ENCODE results near the gene PTPRU.

The PTPRU gene

DNA sequence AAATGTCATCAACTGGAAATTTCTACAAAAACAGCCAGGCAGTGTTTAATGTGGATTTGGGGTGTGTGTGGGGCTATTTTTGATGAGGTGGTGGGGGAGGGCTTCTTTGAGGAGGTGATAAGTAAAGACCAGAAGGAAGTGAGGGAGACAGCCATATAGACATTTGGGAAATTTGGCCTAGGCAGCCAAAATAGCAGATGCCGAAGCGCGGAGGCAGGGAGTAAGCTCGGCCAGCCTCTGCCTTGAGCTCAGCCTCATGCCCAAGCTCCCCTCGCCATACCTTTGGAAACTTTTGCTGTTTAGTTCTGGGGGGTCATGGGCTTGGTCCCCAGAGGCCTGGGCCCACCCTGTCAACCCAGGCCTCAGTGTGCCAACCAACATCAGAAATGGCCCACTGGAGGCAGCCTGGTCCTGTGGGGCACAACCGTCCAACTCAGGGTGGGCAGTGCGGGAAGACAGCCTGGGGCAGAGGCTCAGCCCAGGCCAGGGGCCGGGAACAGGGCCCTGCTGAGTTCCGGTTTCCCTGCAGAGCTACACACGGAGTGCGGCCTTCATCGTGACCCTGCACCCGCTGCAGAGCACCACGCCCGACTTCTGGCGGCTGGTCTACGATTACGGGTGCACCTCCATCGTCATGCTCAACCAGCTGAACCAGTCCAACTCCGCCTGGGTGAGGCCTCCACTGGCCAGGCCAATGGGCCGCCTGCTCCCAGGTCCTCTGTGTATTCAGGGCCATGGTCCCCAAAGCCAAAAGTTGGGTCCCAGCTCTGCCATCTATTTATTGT is 84.0 kb downstream of the PTPRU start:
- DNase-seq: no peak

GRCh38 chr1:29321176-29321575 is 84.9 kb downstream of the PTPRU start:
- DNase-seq: no peak

DNA sequence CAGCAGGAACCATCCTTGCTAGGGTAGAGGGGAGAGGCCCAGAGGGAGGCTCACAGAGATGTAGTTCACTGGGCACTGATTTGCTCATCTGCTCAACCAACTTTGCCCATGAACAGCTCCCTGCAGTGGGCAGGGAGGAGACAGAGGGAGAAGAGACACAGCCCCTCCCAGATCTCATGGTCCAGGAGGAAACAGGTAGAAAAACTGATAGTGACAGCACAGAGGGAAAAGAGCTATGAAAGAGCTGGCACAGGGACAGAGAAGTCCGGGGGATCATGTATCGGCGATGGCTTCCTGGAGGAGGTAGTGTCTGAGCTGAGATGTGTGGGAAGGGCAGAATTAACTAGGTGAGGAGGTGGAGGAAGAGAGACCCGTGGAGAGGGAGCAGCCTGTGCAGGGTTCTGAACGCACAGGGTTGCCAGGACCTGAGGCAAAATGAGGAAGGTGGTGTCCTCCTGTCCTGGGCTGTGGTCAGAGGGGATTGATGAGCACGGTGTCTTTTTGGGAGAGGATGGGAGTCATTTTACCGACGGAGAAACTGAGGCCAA is 85.9 kb downstream of the PTPRU start:
- DNase-seq: no peak

- no peak for DNase-seq
These were observed 86.7 kb downstream of the PTPRU start for GRCh38 chr1:29322861-29323585.

GRCh38 chr1:29323636-29324035 is 87.3 kb downstream of the PTPRU start:
- DNase-seq: no peak

DNA sequence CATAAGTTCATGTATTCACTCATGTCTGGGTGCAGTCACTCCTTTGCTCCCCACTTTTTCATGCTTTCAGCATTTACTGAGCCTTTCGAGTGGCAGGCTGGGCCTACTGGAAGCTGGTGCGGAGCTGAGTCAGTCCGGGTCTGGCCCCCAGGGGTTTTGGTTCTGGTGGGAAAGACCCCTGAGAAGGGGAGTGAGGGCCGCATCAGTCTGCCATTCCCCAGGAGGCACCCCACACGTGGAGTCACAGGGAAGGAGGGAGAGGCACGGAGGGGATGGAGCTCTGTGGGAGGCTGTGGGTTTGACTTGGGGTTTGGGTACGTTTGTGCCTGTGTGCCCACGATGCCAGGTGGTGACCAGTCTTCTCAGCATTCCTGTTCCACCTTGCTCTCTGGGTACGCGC is 87.9 kb downstream of the PTPRU start:
- no peak for DNase-seq

DNA sequence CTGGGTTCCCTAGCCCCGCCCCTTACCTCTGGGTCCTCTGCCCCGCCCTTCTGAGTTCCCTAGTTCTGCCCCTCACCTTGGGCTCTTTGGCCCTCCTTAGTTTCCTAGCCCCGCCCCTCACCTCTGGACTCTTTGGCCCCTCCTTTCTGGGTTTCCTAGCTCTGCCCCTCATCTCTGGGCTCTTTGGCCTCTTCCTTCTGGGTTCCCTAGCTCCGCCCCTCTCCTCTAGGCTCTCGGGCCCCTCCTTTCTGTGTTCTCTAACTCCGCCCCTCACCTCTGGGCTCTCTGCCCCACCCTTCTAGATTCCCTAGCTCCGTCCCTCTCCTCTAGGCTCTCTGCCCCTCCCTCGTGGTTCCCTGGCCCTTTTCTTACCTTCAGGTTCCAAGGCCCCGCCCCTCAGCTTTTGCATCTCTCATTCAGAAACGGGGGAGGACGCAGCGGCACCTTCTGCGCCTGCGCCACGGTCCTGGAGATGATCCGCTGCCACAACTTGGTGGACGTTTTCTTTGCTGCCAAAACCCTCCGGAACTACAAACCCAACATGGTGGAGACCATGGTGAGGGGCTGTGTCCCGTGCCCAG is 88.5 kb downstream of the PTPRU start:
- DNase-seq: no peak

GRCh38 chr1:29325675-29326074 is 89.4 kb downstream of the PTPRU start:
- DNase-seq: no peak

DNA sequence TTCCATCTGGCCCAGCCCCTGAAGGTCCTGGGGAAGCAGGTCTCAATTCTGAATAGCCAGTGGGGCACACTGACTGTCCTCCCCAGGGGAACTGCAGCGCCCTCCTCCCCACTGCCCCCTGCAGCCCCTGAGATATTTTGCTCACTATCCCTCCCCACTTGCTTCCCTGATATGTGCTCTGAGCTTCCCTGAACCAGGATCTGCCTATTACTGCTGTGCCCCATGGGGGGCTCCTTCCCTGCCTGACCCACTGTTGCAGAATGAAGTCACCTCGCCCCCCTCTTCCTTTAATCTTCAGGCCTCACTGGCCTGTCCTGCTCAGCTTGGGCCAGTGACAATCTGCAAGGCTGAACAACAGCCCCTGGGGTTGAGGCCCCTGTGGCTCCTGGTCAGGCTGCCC is 89.8 kb downstream of the PTPRU start:
- no peak for DNase-seq

DNA sequence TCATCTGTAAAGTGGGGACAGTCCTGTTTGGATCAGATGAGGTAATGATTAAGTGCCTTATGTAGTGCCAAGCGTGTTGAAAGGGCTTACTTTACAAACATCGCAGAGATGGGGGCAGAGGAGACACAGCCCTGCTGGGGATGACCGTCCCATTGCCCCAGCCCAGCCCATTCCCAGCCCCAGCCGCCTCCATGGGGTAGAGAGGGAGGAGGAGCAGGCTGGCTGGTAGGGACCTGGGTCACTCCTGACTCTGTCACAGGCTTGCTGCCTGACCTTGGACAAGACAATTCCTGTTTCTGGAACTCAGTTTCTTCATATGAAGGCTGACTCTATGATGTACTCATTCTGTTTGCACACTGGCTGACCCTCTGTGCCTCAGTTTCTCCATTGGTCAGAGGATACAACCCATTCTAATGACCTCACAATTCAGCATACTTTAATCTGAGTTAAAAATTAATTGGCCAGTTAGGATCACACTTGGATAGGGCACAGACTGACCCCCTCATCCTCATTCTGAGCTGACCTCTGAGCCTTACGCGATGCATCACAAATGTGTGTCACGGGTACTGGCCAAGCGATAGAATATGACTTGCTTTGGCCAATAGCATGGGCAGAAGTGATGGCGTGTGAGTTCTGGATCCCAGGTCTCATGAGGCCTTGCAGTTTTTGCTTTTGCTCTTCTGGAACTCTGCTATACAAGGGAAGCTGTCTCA is 91.1 kb downstream of the PTPRU start:
- DNase-seq: no peak

- DNase-seq: no peak
These were observed 92.9 kb downstream of the PTPRU start for GRCh38 chr1:29329022-29329775.

- DNase-seq: no peak
These were observed 93.8 kb downstream of the PTPRU start for GRCh38 chr1:29330089-29330488.

DNA sequence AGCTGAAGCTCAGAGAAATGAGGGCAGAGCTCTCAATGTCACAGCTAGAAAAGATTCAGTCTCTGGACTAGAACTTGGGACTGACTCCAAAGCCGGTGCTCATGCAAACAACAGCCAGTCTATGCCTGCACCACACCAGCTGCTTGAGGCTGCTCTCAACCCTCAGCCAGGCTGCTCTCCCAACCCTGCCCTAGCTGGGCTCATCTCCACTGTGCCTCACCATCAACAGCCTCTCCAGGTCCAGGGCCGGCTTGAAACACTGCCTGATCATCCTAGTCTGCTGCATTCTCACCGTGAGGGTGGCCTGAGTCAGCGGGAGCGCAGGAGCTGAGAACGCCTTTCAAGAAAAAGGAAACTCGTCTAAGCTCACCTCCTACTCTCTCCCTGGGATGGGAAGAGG is 94.5 kb downstream of the PTPRU start:
- no peak for DNase-seq

GRCh38 chr1:29331309-29331708 is 95.0 kb downstream of the PTPRU start:
- DNase-seq: no peak

DNA sequence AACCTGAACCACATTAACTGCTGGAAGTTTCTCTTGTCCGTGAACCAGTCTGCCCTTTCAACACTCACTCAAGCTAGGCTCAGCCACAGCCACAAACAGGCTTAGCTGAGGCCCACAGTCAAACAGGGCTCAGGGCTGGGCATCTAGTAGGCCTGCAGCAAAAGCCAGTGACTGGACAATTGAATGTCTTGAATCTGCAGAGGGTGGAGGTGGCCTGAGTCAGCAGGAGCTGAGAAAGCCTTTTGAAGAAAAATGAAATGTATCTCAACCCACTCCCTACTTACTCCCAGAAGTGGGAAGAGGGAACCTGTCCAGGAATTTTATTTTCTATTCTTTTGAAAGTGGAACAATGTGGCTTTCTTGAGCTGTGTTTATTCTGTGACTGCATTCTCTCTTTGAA is 95.4 kb downstream of the PTPRU start:
- no peak for DNase-seq

- DNase-seq: peak; percentile 3
These were observed 95.9 kb downstream of the PTPRU start for GRCh38 chr1:29332204-29332603.

DNA sequence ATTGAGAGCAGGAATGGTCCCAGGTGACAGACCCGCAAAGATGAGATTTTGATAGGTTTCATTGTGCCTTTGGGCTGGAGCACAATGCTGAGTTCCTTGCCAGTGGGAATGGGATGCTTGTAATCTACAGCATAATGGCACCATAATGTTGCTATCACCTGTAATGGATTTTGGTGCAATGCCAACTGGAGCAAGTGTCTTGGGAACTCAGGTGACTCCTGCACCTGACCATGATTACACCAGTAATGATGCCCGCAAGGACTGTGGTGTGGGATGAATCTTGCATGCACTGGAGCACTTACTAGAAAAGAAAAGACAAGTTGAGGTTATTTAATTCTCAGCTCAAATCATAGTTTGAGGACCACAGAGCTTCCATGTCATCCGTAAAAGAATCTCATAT is 96.7 kb downstream of the PTPRU start:
- no peak for DNase-seq

GRCh38 chr1:29335573-29335972 is 99.3 kb downstream of the PTPRU start:
- DNase-seq: no peak

DNA sequence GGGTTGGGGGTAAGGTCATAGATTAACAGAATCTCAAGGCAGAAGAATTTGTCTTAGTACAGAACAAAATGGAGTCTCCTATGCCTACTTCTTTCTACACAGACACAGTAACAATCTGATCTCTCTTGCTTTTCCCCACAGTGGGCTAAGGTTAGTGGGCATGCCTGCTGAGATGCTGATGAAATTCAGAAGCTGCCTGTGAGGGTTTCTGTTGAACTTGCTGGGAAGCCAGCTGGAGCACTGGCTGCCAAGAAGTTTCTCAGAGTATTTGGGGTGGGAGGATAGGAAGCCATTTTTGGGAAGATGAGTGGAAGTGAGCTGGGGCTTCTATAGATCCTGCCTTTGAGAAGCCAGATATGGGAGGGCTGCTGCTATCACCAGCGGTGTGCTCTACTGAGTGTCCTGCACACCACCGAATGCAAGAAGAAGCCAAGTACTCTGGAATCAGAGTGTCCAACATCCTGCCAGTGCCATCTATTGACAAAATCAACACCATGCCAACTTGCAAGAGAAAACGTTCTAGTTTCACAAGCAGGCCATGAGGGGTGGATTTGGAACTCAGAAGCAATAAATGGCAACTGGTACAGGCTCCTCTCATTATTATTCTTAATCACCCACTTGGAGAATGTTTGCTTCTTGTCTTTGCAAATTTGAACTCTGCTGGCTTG is 102.7 kb downstream of the PTPRU start:
- no peak for DNase-seq

- DNase-seq: no peak
These were observed 105.6 kb downstream of the PTPRU start for GRCh38 chr1:29341936-29342335.

DNA sequence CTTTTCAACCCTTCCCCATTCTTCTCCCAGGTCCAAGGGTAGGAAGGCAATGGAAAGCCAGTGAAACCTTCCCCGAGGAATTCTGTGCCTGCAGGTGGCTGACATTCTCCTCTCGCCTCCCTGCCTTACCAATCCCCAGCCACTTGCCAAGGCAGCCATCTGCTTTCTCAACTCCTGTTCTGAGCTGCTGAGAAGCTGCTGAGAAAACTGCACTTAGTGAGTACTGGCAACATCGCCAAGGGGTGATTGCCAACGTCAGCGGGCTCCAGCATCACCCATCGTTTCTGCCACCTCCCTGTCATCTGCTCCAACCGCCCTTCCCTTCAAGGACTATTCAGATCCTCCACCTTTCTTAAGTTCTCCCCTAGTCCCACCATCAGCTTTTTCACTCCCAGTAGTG is 106.0 kb downstream of the PTPRU start:
- DNase-seq: no peak

DNA sequence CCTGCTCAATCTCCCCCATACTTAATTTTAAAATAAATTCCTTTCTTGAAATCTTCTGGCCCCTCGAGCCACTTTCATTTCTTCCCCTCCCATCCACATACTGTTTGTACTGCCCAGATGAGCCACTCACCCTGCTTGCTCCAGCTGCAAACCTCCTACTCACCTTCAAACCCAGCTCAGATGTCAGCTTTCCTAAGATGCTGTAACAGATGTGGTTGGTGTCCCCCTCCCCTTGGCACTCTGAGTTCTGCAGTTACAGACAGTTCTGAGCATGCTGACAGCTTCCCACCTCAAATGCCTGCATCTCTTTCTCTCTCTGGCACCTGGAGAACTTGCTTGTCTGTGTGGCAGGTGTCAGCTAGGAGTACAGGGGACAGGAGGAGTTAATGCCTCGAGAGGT is 106.7 kb downstream of the PTPRU start:
- no peak for DNase-seq

Measured in HCEC 1CT (cell line).